SK-N-SH treated with all-trans-retinoic acid at 6 μM for 48 hours (cell line): ENCODE measurements around the gene ACTBL2.

Experiments used
- CREB5 ChIP-seq: fragments of 250-450 bp; sonication (Bioruptor Pico); IDR thresholded peaks from 2 replicates; pipeline ENCODE4 v1.5.1; 2020; ENCODE audit warnings: low read depth, mild to moderate bottlenecking, moderate library complexity
- CSRNP3 ChIP-seq: fragments of 250-450 bp; sonication (Bioruptor Pico); IDR thresholded peaks from 2 replicates; pipeline ENCODE4 v1.5.1; 2021; ENCODE audit warnings: mild to moderate bottlenecking, moderate library complexity
- ISL1 ChIP-seq: fragments of 250-450 bp; sonication (Bioruptor Pico); IDR thresholded peaks from 2 replicates; pipeline ENCODE4 v2.1.2; 2022; ENCODE audit warnings: mild to moderate bottlenecking, moderate library complexity
- OSR1 ChIP-seq: fragments of 250-450 bp; sonication (Bioruptor Pico); IDR thresholded peaks from 2 replicates; pipeline ENCODE4 v1.8.0; 2022; ENCODE audit warnings: moderate library complexity, mild to moderate bottlenecking, inconsistent platforms
- PATZ1 ChIP-seq: fragments of 250-450 bp; sonication (Bioruptor Pico); IDR thresholded peaks from 2 replicates; pipeline ENCODE4 v1.8.0; 2020; ENCODE audit warnings: mild to moderate bottlenecking, moderate library complexity, borderline replicate concordance
- SNAI2 ChIP-seq: fragments of 250-450 bp; sonication (Bioruptor Pico); IDR thresholded peaks from 2 replicates; pipeline ENCODE4 v1.5.0; 2020; ENCODE audit warnings: mild to moderate bottlenecking, moderate library complexity
- TCF4 ChIP-seq: fragments of 250-450 bp; sonication (Bioruptor Pico); IDR thresholded peaks from 2 replicates; pipeline ENCODE4 v1.8.0; 2021; ENCODE audit warnings: mild to moderate bottlenecking, moderate library complexity, borderline replicate concordance
- TOX ChIP-seq: fragments of 250-450 bp; sonication (Bioruptor Pico); IDR thresholded peaks from 2 replicates; pipeline ENCODE4 v1.8.0; 2021; ENCODE audit warnings: mild to moderate bottlenecking, moderate library complexity, borderline replicate concordance
- ZC3H10 ChIP-seq: fragments of 250-450 bp; sonication (Bioruptor Pico); IDR thresholded peaks from 2 replicates; pipeline ENCODE4 v1.5.1; 2021; ENCODE audit warnings: mild to moderate bottlenecking, moderate library complexity
- ZFP30 ChIP-seq: fragments of 450-650 bp; formaldehyde crosslinking; IDR thresholded peaks from 2 replicates; pipeline ENCODE4 v1.5.0; 2022; ENCODE audit warnings: mild to moderate bottlenecking, moderate library complexity
- ZNF565 ChIP-seq: fragments of 450-650 bp; formaldehyde crosslinking; conservative IDR thresholded peaks from 2 replicates; pipeline ENCODE4 v1.5.0; 2020; ENCODE audit warnings: low read depth, mild to moderate bottlenecking, moderate library complexity
- ZNF70 ChIP-seq: fragments of 450-650 bp; formaldehyde crosslinking; IDR thresholded peaks from 2 replicates; pipeline ENCODE4 v1.5.0; 2020; ENCODE audit warnings: mild to moderate bottlenecking, moderate library complexity
- ZNF8 ChIP-seq: fragments of 450-650 bp; formaldehyde crosslinking; IDR thresholded peaks from 2 replicates; pipeline ENCODE4 v1.5.0; 2020; ENCODE audit warnings: mild to moderate bottlenecking, moderate library complexity

GRCh38 chr5:57434683-57435082 lies 47.9 kb downstream of the ACTBL2 start:
- TF ChIP-seq ZFP30 (no peak), ZNF70 (CRISPR knock-in tag) (no peak), OSR1 (CRISPR knock-in tag) (peak; percentile 90; the same call in 1 of the 2 replicates), ISL1 (CRISPR knock-in tag) (no peak), CREB5 (CRISPR knock-in tag) (no peak), SNAI2 (CRISPR knock-in tag) (no peak), ZNF8 (CRISPR knock-in tag) (no peak), CSRNP3 (no peak), ZC3H10 (CRISPR knock-in tag) (peak; percentile 90), TCF4 (CRISPR knock-in tag) (no peak), TOX (CRISPR knock-in tag) (peak; percentile 94), PATZ1 (CRISPR knock-in tag) (no peak), ZNF565 (CRISPR knock-in tag) (no peak)
